ENCODE measurements around the gene DCAF4. TPM values are rescaled to one million over a fixed set of nuclear protein-coding genes. Genes with fewer than 3 reads are reported as not detected.

Gene DCAF4
- total and polyA plus RNA-seq, 12 donors: 7.6 to 19.3 (median 15.2) TPM

DNA sequence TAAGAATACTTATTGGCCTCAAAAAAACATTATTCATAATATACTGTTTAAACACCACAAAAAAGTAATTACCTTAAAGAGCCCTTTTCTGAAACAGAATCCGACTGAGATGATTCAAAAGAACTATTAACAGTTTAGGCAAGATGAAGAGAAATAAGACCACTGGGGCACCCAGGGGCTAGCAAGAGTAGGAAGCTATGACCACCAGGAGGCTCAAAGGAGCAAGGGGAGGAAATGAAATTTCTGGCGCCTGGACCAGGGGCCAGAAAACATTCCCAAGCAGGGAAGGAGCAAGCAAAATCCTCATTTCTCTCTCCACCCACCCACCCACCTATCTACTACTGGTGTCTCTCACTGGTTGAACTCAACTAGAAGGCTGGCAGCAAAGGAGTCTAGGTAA lies 6.3 kb upstream of the DCAF4 start:
- Histone ChIP-seq H3K27ac (no peak overlapping the region), H3K4me1 (replicated peaks in 1 of 2) (no peaks in the 10 kb centered on the region), H3K9me3 (replicated peaks in 1 of 3) (no peaks in the 10 kb centered on the region), H3K36me3 (replicated peaks in 1 of 2) (no peaks in the 10 kb centered on the region), H3K27me3 (no peaks in the 10 kb centered on the region), H3K4me3 (no peak overlapping the region)
- no peak for TF ChIP-seq POLR2A (IDR thresholded peaks at IDR 0.05)
- TF ChIP-seq CTCF (IDR thresholded peaks at IDR 0.05): no peak
- peak in 1 of 7 donors; percentile 2 for DNase-seq
- 69 to 77% (median 74%) methylated on average over 2 of the region's 2 CpGs for WGBS, 4 donors
- intact Hi-C loops (cut with DNase I): no loop called here

GRCh38 chr14:72921396-72921795 lies 4.9 kb upstream of the DCAF4 start:
- TF ChIP-seq POLR2A (IDR thresholded peaks at IDR 0.05) (no peak), CTCF (IDR thresholded peaks at IDR 0.05) (no peak)
- H3K27ac ChIP-seq: no peak overlapping the region
- no peak overlapping the region for H3K4me3 ChIP-seq
- no peaks in the 10 kb centered on the region for H3K36me3 ChIP-seq (replicated peaks in 1 of 2)
- DNase-seq: no peak
- intact Hi-C loops (cut with DNase I): no loop called here
- no peaks in the 10 kb centered on the region for H3K27me3 ChIP-seq
- H3K9me3 ChIP-seq (replicated peaks in 1 of 3): no peaks in the 10 kb centered on the region
- H3K4me1 ChIP-seq (replicated peaks in 1 of 2): peaks cover 0 to 4% of the 10 kb centered on the region in 2 donors

DNA sequence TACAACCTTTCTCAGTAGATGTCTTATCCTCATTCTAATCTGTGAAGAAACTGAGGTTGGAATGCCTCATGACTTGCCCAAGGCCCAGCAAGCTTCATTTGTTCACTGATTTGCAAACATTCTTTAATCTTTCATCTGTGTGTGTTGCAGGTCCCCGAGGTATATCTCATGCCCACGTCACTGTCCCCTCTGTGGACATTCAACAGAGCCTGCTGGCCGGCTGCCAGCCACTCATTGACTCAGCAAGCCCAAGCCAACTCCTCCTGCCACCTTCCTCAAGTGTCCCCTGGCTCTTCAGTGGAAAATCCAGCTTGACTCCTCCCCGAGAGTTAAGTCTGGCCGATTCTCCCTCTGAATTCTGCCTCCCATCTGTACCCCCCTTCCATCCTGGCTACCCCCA lies 1.9 kb upstream of the DCAF4 start:
- H3K4me1 ChIP-seq (replicated peaks in 1 of 2): peaks cover 0 to 4% of the 10 kb centered on the region in 2 donors
- no peak overlapping the region for H3K4me3 ChIP-seq
- peak in 5 of 7 donors; percentile 35 to 55 (median 40) for DNase-seq
- TF ChIP-seq CTCF (IDR thresholded peaks at IDR 0.05) (no peak), POLR2A (IDR thresholded peaks at IDR 0.05) (no peak)
- no peaks in the 10 kb centered on the region for H3K27me3 ChIP-seq
- H3K27ac ChIP-seq: no peak overlapping the region
- H3K9me3 ChIP-seq (replicated peaks in 1 of 3): no peaks in the 10 kb centered on the region
- no peaks in the 10 kb centered on the region for H3K36me3 ChIP-seq (replicated peaks in 1 of 2)
- whole genome bisulfite sequencing, 4 donors: 66 to 74% (median 66%) methylated on average over 5 of the region's 5 CpGs
- intact Hi-C loops (cut with DNase I): no loop called here

DNA sequence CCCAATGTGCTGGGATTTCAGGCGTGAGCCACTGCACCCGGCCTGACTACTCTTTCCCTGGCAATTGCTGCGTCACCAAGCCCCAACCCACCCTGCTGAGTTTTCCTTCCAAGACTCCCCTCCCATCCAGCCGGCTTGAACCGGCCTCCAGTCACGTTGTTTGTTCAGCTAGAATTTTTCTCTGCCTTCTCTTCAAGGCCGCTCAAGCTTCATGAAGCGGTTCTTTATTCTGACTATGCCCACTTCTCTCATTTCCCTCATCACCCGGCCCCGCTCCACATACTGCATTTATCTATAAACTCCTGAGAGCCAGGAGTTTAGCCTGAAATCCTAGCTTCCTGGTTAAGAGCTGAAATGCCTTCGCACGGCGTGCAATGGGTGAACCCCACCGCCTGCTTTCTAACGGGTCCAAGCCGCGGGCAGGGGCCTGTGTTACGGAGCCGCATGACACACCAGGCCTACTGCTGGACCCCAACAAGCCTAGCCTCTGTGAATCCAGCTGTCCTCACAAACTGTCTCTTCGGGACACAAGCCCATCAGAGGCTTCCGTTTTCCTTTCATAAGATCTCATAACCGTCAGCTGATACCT lies 999 bp upstream of the DCAF4 start:
- no peaks in the 10 kb centered on the region for H3K36me3 ChIP-seq (replicated peaks in 1 of 2)
- H3K4me3 ChIP-seq: no peak overlapping the region
- no peaks in the 10 kb centered on the region for H3K27me3 ChIP-seq
- TF ChIP-seq CTCF (IDR thresholded peaks at IDR 0.05) (no peak), POLR2A (IDR thresholded peaks at IDR 0.05) (no peak)
- peak in 1 of 7 donors; percentile 33 for DNase-seq
- intact Hi-C loops (cut with DNase I): no loop called here
- H3K9me3 ChIP-seq (replicated peaks in 1 of 3): no peaks in the 10 kb centered on the region
- WGBS, 4 donors: 80 to 85% (median 82%) methylated on average over 22 of the region's 22 CpGs
- no peak overlapping the region for H3K27ac ChIP-seq
- H3K4me1 ChIP-seq (replicated peaks in 1 of 2): peaks cover 0 to 4% of the 10 kb centered on the region in 2 donors

Data from adrenal gland (tissue), 12 donors.